Neural progenitor cell (in vitro differentiated cells): ENCODE results near the gene SH3PXD2B. TPM values are rescaled to one million over a fixed set of nuclear protein-coding genes. Genes with fewer than 3 reads are reported as not detected.

Experiments
- DNase-seq: peaks from one replicate; pipeline ENCODE4 v3.0.0-alpha.2; 2016; ENCODE audit warnings: low spot score
- H2AFZ ChIP-seq: fragments of 200-600 bp; sonication (generic); replicated peaks from 2 replicates; pipeline ENCODE4 v1.6.1; 2016; ENCODE audit warnings: antibody characterized with exemption
- H3F3A ChIP-seq: fragments of 200-600 bp; sonication (generic); 2 replicates; pipeline ENCODE4 v1.6.1; 2016; ENCODE audit warnings: antibody characterized with exemption, low read depth
- H3K27ac ChIP-seq: fragments of 200-600 bp; sonication (generic); 2 replicates; pipeline ENCODE4 v1.5.1; 2016; ENCODE audit warnings: mild to moderate bottlenecking
- H3K27me3 ChIP-seq: fragments of 200-600 bp; sonication (generic); 2 replicates; pipeline ENCODE4 v1.6.1; 2016; ENCODE audit warnings: mild to moderate bottlenecking, moderate library complexity
- H3K36me3 ChIP-seq: fragments of 200-600 bp; sonication (generic); 2 replicates; pipeline ENCODE4 v1.5.1; 2016
- H3K4me1 ChIP-seq: fragments of 200-600 bp; sonication (generic); 2 replicates; pipeline ENCODE4 v1.6.1; 2016; ENCODE audit warnings: mixed run types
- H3K4me2 ChIP-seq: fragments of 200-600 bp; sonication (generic); 2 replicates; pipeline ENCODE4 v1.6.1; 2016
- H3K4me3 ChIP-seq: fragments of 200-600 bp; sonication (generic); 2 replicates; pipeline ENCODE4 v1.5.1; 2016
- H3K79me2 ChIP-seq: fragments of 200-600 bp; sonication (generic); 2 replicates; pipeline ENCODE4 v1.6.1; 2016; ENCODE audit warnings: low read depth
- H3K9ac ChIP-seq: fragments of 200-600 bp; sonication (generic); 2 replicates; pipeline ENCODE4 v1.6.1; 2016
- H3K9me3 ChIP-seq: fragments of 200-600 bp; sonication (generic); 2 replicates; pipeline ENCODE4 v1.5.1; 2016; ENCODE audit warnings: low read depth
- H4K20me1 ChIP-seq: fragments of 200-600 bp; sonication (generic); 2 replicates; pipeline ENCODE4 v1.6.1; 2016; ENCODE audit warnings: low read depth
- H3K27ac Mint-ChIP-seq: 3 replicates; pipeline ENCODE4 v1.8.0; 2021; ENCODE audit warnings: mixed read lengths
- H3K27me3 Mint-ChIP-seq: 2 replicates; pipeline ENCODE4 v1.8.0; 2022; ENCODE audit warnings: low read depth, mild to moderate bottlenecking, inconsistent platforms, moderate library complexity, mixed read lengths; ENCODE audit not compliant: insufficient read depth
- H3K36me3 Mint-ChIP-seq: 3 replicates; pipeline ENCODE4 v1.8.0; 2021; ENCODE audit warnings: mixed read lengths
- H3K4me1 Mint-ChIP-seq: 3 replicates; pipeline ENCODE4 v1.8.0; 2021; ENCODE audit warnings: mixed read lengths
- H3K4me3 Mint-ChIP-seq: 3 replicates; pipeline ENCODE4 v1.8.0; 2021; ENCODE audit warnings: mild to moderate bottlenecking, moderate library complexity, mixed read lengths
- H3K9me3 Mint-ChIP-seq: 3 replicates; pipeline ENCODE4 v1.8.0; 2020; ENCODE audit warnings: mixed read lengths
- EZH2 ChIP-seq: fragments of 200-600 bp; sonication (generic); IDR thresholded peaks from 2 replicates; pipeline ENCODE4 v1.6.1; 2017; ENCODE audit warnings: antibody characterized with exemption, mild to moderate bottlenecking, moderate library complexity
- EZH2phosphoT487 ChIP-seq: fragments of 200-600 bp; sonication (generic); IDR thresholded peaks from 2 replicates; pipeline ENCODE4 v1.6.1; 2017; ENCODE audit warnings: antibody characterized with exemption
- total RNA-seq: library from RNA; depleted of rRNA; stranded (reverse); fragments of >200 nt; gene quantifications from 2 replicates; pipeline ENCODE4 v1.2.3, GENCODE V29; 2015; ENCODE audit warnings: low replicate concordance
- TF ChIP-seq, protein P1 (sequence below): fragments of 200-600 bp; sonication (generic); IDR thresholded peaks from 2 replicates; pipeline ENCODE4 v1.5.1; 2017; ENCODE audit warnings: antibody characterized with exemption, mild to moderate bottlenecking

SH3PXD2B gene
- total RNA-seq, 1 donor from 2014 or later, result 27.3 TPM

DNA sequence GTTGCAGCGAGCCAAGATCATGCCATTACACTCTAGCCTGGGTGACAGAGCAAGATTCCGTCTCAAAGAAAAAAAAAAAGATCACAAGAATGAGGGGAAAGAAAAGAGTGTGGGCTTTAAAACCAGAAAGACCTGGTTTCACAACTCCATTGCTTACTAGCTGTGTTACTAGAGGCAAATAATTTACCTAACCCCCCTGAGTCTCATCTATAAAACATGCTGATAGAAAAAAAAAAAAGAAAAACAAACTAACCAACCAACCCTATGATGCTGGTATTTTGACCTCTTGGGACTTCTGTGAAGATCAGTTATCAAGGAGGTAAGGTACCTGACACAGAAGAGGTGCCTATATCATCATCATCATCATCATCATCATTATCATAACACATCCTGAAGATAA is 110.6 kb downstream of the SH3PXD2B start:
- Mint-ChIP-seq H3K27me3 (peaks cover 5% of the 10 kb centered on the region), H3K27ac (no peak overlapping the region), H3K9me3 (no peaks in the 10 kb centered on the region), H3K4me1 (no peaks in the 10 kb centered on the region), H3K4me3 (no peak overlapping the region), H3K36me3 (peaks cover 42% of the 10 kb centered on the region)
- H2AFZ ChIP-seq, result no peak overlapping the region
- no peak overlapping the region for H3K4me3 ChIP-seq
- H3K27me3 ChIP-seq, result no peaks in the 10 kb centered on the region
- no peak overlapping the region for H3K27ac ChIP-seq
- no peaks in the 10 kb centered on the region for H3F3A ChIP-seq
- no peaks in the 10 kb centered on the region for H4K20me1 ChIP-seq
- H3K4me1 ChIP-seq, result no peaks in the 10 kb centered on the region
- H3K9me3 ChIP-seq, result no peaks in the 10 kb centered on the region
- H3K36me3 ChIP-seq, result no peaks in the 10 kb centered on the region
- no peak overlapping the region for H3K9ac ChIP-seq
- no peak overlapping the region for H3K4me2 ChIP-seq
- no peak for DNase-seq
- TF ChIP-seq, protein P1, sequence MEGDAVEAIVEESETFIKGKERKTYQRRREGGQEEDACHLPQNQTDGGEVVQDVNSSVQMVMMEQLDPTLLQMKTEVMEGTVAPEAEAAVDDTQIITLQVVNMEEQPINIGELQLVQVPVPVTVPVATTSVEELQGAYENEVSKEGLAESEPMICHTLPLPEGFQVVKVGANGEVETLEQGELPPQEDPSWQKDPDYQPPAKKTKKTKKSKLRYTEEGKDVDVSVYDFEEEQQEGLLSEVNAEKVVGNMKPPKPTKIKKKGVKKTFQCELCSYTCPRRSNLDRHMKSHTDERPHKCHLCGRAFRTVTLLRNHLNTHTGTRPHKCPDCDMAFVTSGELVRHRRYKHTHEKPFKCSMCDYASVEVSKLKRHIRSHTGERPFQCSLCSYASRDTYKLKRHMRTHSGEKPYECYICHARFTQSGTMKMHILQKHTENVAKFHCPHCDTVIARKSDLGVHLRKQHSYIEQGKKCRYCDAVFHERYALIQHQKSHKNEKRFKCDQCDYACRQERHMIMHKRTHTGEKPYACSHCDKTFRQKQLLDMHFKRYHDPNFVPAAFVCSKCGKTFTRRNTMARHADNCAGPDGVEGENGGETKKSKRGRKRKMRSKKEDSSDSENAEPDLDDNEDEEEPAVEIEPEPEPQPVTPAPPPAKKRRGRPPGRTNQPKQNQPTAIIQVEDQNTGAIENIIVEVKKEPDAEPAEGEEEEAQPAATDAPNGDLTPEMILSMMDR, result no peak
- TF ChIP-seq EZH2phosphoT487 (no peak), EZH2 (no peak)
- no peaks in the 10 kb centered on the region for H3K79me2 ChIP-seq

DNA sequence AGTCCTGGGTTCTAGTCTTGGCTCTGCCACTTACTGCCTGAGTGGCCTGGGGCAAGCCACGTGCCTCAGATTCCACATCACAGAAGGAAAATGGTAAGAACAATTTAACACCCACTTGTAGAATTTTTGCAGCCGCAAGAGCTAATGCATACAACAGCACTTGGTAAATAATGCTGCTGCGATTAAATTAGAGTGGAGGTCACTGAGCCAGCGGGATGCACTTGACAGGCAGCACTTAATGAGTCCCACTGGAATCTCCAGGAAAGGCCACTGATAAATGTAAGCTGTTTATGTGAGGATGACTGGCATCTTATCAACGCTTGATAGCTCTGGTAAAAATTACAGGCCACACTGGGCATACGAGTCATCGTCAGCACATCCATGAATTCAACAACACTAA is 111.4 kb downstream of the SH3PXD2B start:
- no peak overlapping the region for H3K9ac ChIP-seq
- Mint-ChIP-seq H3K27ac (no peak overlapping the region), H3K36me3 (peaks cover 44% of the 10 kb centered on the region), H3K27me3 (peaks cover 5% of the 10 kb centered on the region), H3K4me3 (no peak overlapping the region), H3K9me3 (no peaks in the 10 kb centered on the region), H3K4me1 (no peaks in the 10 kb centered on the region)
- no peaks in the 10 kb centered on the region for H4K20me1 ChIP-seq
- H3K36me3 ChIP-seq, result no peaks in the 10 kb centered on the region
- TF ChIP-seq, protein P1, result no peak
- no peak for TF ChIP-seq EZH2
- TF ChIP-seq EZH2phosphoT487, result no peak
- H3K9me3 ChIP-seq, result no peaks in the 10 kb centered on the region
- no peaks in the 10 kb centered on the region for H3F3A ChIP-seq
- H3K4me1 ChIP-seq, result no peaks in the 10 kb centered on the region
- DNase-seq, result no peak
- H3K27ac ChIP-seq, result no peak overlapping the region
- H3K27me3 ChIP-seq, result no peaks in the 10 kb centered on the region
- H2AFZ ChIP-seq, result no peak overlapping the region
- H3K4me2 ChIP-seq, result no peak overlapping the region
- H3K79me2 ChIP-seq, result no peaks in the 10 kb centered on the region
- no peak overlapping the region for H3K4me3 ChIP-seq

DNA sequence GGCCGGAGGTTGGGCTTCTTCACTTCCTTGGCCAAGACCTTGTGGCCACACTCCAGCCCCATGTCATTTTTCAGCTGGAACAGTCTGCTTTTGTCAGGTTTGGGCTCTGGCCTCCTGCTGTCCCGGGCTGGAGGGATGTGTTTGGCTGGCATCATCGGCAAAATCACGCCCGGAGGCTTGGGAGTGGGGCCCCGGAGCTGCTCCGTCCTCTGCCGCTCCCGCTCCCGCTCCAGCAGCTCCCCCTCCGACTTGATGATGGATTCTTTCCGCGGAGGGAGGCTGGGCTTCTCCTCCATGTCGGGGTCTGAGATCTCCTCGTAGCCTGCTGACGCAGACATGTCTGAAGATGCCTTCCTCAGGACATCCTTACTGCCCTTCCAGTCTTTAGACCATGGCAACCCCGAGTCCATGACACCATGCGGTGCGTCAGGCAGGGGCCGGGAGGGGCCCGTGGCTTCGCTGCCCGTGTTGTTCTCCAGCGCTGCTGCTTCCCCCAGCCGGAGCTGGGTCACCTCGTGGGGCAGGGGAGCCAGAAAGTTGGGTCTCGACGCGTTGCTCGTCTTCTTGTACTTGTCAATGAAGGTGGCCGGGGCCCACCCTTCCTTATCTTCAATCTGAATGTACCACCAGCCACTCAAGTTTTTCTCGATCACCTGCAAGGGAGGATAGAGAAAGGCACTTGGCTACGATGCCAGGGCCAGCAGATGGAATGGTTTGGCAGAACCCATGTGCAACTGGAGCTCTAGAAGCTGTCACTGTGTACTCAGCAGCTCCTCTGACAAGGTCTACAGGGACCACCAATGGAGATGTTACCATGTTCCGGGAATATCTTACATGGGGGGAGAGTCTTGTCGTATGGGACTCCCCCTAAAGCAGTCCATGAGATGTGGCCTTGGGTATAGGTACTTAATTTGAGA is 114.8 kb downstream of the SH3PXD2B start:
- Histone ChIP-seq H3K4me1 (no peaks in the 10 kb centered on the region), H3K27me3 (no peaks in the 10 kb centered on the region), H3K9ac (no peak overlapping the region), H3K9me3 (no peaks in the 10 kb centered on the region), H3K79me2 (no peaks in the 10 kb centered on the region), H2AFZ (no peak overlapping the region), H3K4me3 (no peak overlapping the region), H3K27ac (no peak overlapping the region), H3K4me2 (no peak overlapping the region), H4K20me1 (no peaks in the 10 kb centered on the region), H3K36me3 (no peaks in the 10 kb centered on the region), H3F3A (no peaks in the 10 kb centered on the region)
- peaks cover 3% of the 10 kb centered on the region for H3K4me1 Mint-ChIP-seq
- H3K9me3 Mint-ChIP-seq, result no peaks in the 10 kb centered on the region
- DNase-seq, result no peak
- H3K4me3 Mint-ChIP-seq, result no peak overlapping the region
- TF ChIP-seq EZH2 (no peak), EZH2phosphoT487 (no peak)
- TF ChIP-seq, protein P1, result no peak
- peaks cover 2% of the 10 kb centered on the region for H3K27me3 Mint-ChIP-seq
- H3K27ac Mint-ChIP-seq, result no peak overlapping the region
- H3K36me3 Mint-ChIP-seq, result peaks cover 47% of the 10 kb centered on the region
